Neural cell (in vitro differentiated cells): ENCODE results near the gene EPAS1. TPM values are rescaled to one million over a fixed set of nuclear protein-coding genes. Genes with fewer than 3 reads are reported as not detected.

Source experiments
- H2AFZ ChIP-seq: fragments of 200-600, 300-800 bp; sonication (generic), shearing (Covaris generic); 2 replicates; pipeline ENCODE4 v1.6.0; 2014; ENCODE audit warnings: low read depth, mild to moderate bottlenecking, antibody characterized with exemption, low read length, moderate library complexity
- H3F3A ChIP-seq: fragments of 200-600 bp; shearing (Covaris generic); 2 replicates; pipeline ENCODE4 v1.6.1; 2016; ENCODE audit warnings: mild to moderate bottlenecking, moderate library complexity, mixed read lengths, antibody characterized with exemption, low read length; ENCODE audit not compliant: insufficient read depth, poor library complexity, severe bottlenecking
- H3K27ac ChIP-seq: fragments of 200-600, 300-800 bp; sonication (generic), shearing (Covaris generic); 2 replicates; pipeline ENCODE4 v1.5.1; 2014; ENCODE audit warnings: mild to moderate bottlenecking, low read length, moderate library complexity
- H3K27me3 ChIP-seq: fragments of 300-800, 200-600 bp; sonication (generic), shearing (Covaris generic); 2 replicates; pipeline ENCODE4 v1.6.0; 2014; ENCODE audit warnings: mild to moderate bottlenecking, low read depth, low read length, moderate library complexity; ENCODE audit not compliant: insufficient read depth
- H3K36me3 ChIP-seq: fragments of 300-800, 200-600 bp; sonication (generic), shearing (Covaris generic); 2 replicates; pipeline ENCODE4 v1.5.1; 2014; ENCODE audit warnings: mild to moderate bottlenecking, antibody characterized with exemption, low read length, moderate library complexity; ENCODE audit not compliant: insufficient read depth
- H3K4me2 ChIP-seq: fragments of 300-800, 200-600 bp; sonication (generic), shearing (Covaris generic); 2 replicates; pipeline ENCODE4 v1.6.0; 2014; ENCODE audit warnings: mild to moderate bottlenecking, low read length
- H3K4me3 ChIP-seq: fragments of 300-800, 200-600 bp; sonication (generic), shearing (Covaris generic); 2 replicates; pipeline ENCODE4 v1.5.1; 2014; ENCODE audit warnings: mild to moderate bottlenecking, low read length, moderate library complexity
- H3K79me2 ChIP-seq: fragments of 200-600 bp; shearing (Covaris generic); replicated peaks from 2 replicates; pipeline ENCODE4 v1.6.0; 2014; ENCODE audit warnings: mild to moderate bottlenecking, low read length, moderate library complexity; ENCODE audit not compliant: insufficient read depth
- H3K9ac ChIP-seq: fragments of 300-800, 200-600 bp; sonication (generic), shearing (Covaris generic); 2 replicates; pipeline ENCODE4 v1.6.1; 2016; ENCODE audit warnings: mild to moderate bottlenecking, low read length, mixed read lengths
- H3K9me2 ChIP-seq: fragments of 200-600 bp; shearing (Covaris generic); 2 replicates; pipeline ENCODE4 v1.6.1; 2016; ENCODE audit warnings: mild to moderate bottlenecking, low read length, mixed read lengths; ENCODE audit not compliant: insufficient read depth
- H3K9me3 ChIP-seq: fragments of 200-600, 300-800 bp; sonication (generic), shearing (Covaris generic); 2 replicates; pipeline ENCODE4 v1.6.1; 2016; ENCODE audit warnings: mild to moderate bottlenecking, mixed run types, low read length, moderate library complexity, mixed read lengths
- H4K20me1 ChIP-seq: fragments of 200-600 bp; shearing (Covaris generic); 2 replicates; pipeline ENCODE4 v1.6.1; 2016; ENCODE audit warnings: mild to moderate bottlenecking, mixed run types; ENCODE audit not compliant: insufficient read depth
- CTCF ChIP-seq: fragments of 450-650 bp; IDR thresholded peaks from 2 replicates; pipeline ENCODE4 v1.5.1; 2014; ENCODE audit warnings: antibody characterized with exemption, mild to moderate bottlenecking, moderate library complexity; ENCODE audit not compliant: poor library complexity, severe bottlenecking
- EP300 ChIP-seq: fragments of 450-650 bp; conservative IDR thresholded peaks from 2 replicates; pipeline ENCODE4 v1.6.1; 2014; ENCODE audit warnings: antibody characterized with exemption, mild to moderate bottlenecking, moderate library complexity; ENCODE audit not compliant: poor library complexity, severe bottlenecking
- EZH2 ChIP-seq: fragments of 200-600, 300-800 bp; shearing (Covaris generic), sonication (generic); IDR thresholded peaks from 2 replicates; pipeline ENCODE4 v1.6.1; 2014; ENCODE audit warnings: antibody characterized with exemption, low read length, borderline replicate concordance, mild to moderate bottlenecking; ENCODE audit not compliant: insufficient read depth, poor library complexity, severe bottlenecking
- MXI1 ChIP-seq: fragments of 450-650 bp; conservative IDR thresholded peaks from 2 replicates; pipeline ENCODE4 v1.6.1; 2014; ENCODE audit warnings: antibody characterized with exemption, mild to moderate bottlenecking; ENCODE audit not compliant: poor library complexity, severe bottlenecking
- POLR2AphosphoS5 ChIP-seq: IDR thresholded peaks from 2 replicates; pipeline ENCODE4 v1.6.1; 2012
- RAD21 ChIP-seq: fragments of 450-650 bp; conservative IDR thresholded peaks from 2 replicates; pipeline ENCODE4 v1.6.1; 2014; ENCODE audit warnings: antibody characterized with exemption, mild to moderate bottlenecking, moderate library complexity
- REST ChIP-seq: IDR thresholded peaks from 2 replicates; pipeline ENCODE4 v1.6.1; 2012; ENCODE audit warnings: borderline replicate concordance
- SMC3 ChIP-seq: fragments of 450-650 bp; conservative IDR thresholded peaks from 2 replicates; pipeline ENCODE4 v1.6.1; 2014; ENCODE audit warnings: antibody characterized with exemption, mild to moderate bottlenecking, moderate library complexity; ENCODE audit not compliant: poor library complexity
- TAF1 ChIP-seq: IDR thresholded peaks from 2 replicates; pipeline ENCODE4 v1.6.1; 2012; ENCODE audit warnings: low read depth
- polyA plus RNA-seq: library from polyadenylated mRNA; depleted of rRNA; stranded (reverse); fragments of >200 nt; gene quantifications from 2 replicates; pipeline ENCODE4 v1.2.3, GENCODE V29; 2014

The EPAS1 gene
- polyA plus RNA-seq, 1 donor from 2014 or later = not detected

DNA sequence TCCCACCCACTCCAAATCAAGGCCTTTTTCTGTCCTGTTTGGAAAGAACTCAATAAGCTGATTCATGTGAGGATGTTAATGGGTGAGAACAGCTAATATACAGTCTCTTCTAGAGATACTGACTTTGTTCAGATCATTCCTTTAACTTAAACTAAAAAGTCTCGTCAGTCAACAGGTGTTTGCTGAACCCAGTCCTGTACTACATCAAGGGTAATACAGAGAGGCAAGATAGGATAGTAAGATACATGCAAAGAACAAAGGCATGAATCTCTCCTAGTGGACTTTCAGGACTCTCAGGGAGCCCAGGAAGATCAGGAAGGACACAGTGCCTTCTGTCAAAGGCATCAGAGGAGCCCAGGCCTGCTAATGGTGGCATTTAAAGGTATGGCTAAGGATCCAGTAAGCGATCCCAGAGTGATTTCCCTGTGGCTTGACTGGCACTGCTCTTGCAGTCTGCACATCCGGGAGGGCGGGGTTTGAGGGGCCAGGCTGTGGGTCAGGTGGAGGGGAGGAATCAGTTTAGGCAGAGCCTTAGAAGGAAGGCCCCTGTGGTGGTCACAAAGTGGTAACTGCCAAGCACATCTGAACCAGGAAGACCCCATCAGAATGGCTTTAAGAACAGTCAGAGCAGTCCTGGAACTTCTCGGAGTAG is 54.0 kb downstream of the EPAS1 start:
- H3K27me3 ChIP-seq = no peaks in the 10 kb centered on the region
- H3K79me2 ChIP-seq = no peaks in the 10 kb centered on the region
- H3K27ac ChIP-seq = no peak overlapping the region
- H4K20me1 ChIP-seq = no peaks in the 10 kb centered on the region
- no peak overlapping the region for H3K9ac ChIP-seq
- H3K9me3 ChIP-seq = no peaks in the 10 kb centered on the region
- TF ChIP-seq SMC3 (no peak), EP300 (no peak), CTCF (no peak)
- H2AFZ ChIP-seq = no peak overlapping the region
- H3F3A ChIP-seq = no peaks in the 10 kb centered on the region
- no peak overlapping the region for H3K4me2 ChIP-seq
- H3K4me3 ChIP-seq = no peak overlapping the region
- H3K36me3 ChIP-seq = no peaks in the 10 kb centered on the region
- H3K9me2 ChIP-seq = no peaks in the 10 kb centered on the region

- no peaks in the 10 kb centered on the region for H4K20me1 ChIP-seq
- H3K27ac ChIP-seq = no peak overlapping the region
- TF ChIP-seq MXI1 = no peak
- H3K4me3 ChIP-seq = no peak overlapping the region
- H3F3A ChIP-seq = no peaks in the 10 kb centered on the region
- no peaks in the 10 kb centered on the region for H3K79me2 ChIP-seq
- H3K4me2 ChIP-seq = no peak overlapping the region
- no peaks in the 10 kb centered on the region for H3K27me3 ChIP-seq
- no peaks in the 10 kb centered on the region for H3K9me2 ChIP-seq
- H2AFZ ChIP-seq = no peak overlapping the region
- no peak overlapping the region for H3K9ac ChIP-seq
- H3K9me3 ChIP-seq = no peaks in the 10 kb centered on the region
- H3K36me3 ChIP-seq = no peaks in the 10 kb centered on the region
These were observed 54.5 kb downstream of the EPAS1 start for GRCh38 chr2:46351750-46352138.

DNA sequence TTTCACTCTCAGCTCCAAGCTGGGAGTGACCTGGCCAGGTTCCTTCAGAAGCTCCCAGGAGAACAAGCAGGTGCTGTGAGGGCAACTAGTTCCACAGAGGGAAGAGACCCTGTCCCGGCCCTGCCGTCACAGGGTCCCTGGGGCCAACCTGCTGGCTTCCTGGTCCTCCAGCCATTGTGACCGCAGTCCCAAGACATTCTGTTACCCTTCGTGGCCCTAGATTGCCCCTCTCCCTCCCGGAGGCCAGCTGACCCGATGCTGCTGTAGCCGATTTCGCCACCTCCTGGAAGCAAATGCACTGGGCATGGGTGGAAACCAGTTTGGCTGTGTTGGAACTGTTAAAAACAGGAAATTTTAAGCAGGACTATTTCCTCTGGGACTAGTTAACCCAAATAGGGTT is 55.4 kb downstream of the EPAS1 start:
- no peaks in the 10 kb centered on the region for H3K9me2 ChIP-seq
- H3K27me3 ChIP-seq = no peaks in the 10 kb centered on the region
- no peak overlapping the region for H3K4me2 ChIP-seq
- H3F3A ChIP-seq = no peaks in the 10 kb centered on the region
- no peak overlapping the region for H3K9ac ChIP-seq
- H3K27ac ChIP-seq = no peak overlapping the region
- no peaks in the 10 kb centered on the region for H3K9me3 ChIP-seq
- H4K20me1 ChIP-seq = no peaks in the 10 kb centered on the region
- H3K36me3 ChIP-seq = no peaks in the 10 kb centered on the region
- H3K79me2 ChIP-seq = no peaks in the 10 kb centered on the region
- TF ChIP-seq RAD21 (no peak), POLR2AphosphoS5 (no peak), REST (no peak), SMC3 (no peak), EZH2 (no peak), MXI1 (no peak), EP300 (no peak), CTCF (no peak), TAF1 (no peak)
- no peak overlapping the region for H2AFZ ChIP-seq
- no peak overlapping the region for H3K4me3 ChIP-seq
